ENCODE measurements around the gene ENOSF1. TPM values are rescaled to one million over a fixed set of nuclear protein-coding genes. Genes with fewer than 3 reads are reported as not detected.
A peak's percentile ranks its signal among the peaks of the same experiment; 100 is the strongest.

ENOSF1 gene
- total and polyA plus RNA-seq, 7 donors = 5.1 to 27.2 (median 6.1) TPM

DNA sequence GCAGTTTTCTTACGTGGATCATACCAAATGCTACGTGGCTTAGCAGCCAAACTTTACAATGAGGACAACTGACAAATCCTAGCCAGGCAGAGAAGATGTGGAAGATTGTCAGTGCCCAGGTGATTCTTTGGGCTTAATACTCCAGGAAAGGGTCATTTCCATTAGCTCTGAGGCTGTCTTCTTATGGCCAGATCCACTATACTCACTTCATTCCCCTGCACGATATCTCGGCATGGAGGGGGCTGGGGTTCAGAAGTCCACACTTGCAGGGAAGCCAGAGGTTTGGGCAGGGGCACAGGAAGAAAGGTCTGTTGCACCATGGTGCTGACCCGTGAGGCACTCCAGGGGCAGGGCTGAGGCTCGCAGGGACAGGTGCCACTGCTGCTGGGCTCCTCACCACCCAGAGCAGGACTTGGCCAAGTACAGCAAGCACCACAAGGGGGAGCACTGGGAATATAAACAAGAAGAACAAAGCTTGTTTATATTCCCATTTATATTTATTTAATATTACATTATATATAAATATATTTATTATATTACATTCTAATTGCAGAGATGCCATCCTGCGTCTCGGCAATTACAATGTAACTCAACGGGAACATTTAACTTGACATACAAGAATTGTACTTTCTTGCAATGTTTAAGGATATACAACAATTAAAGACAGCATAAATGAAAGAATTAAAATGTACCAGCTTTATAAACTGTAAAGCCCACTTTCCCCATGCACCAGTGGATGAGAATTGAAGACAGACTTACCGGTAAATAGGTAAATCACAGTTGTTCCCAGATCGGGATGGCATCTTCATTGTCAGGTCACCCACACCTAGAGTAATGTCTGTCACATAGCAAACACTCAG, 88.4 kb downstream of the ENOSF1 start:
- 62 to 65% (median 63%) methylated on average over 11 of the region's 11 CpGs for WGBS, 3 donors
- no peaks in the 10 kb centered on the region for H3K4me1 ChIP-seq
- peak; percentile 44 to 61 for DNase-seq

DNA sequence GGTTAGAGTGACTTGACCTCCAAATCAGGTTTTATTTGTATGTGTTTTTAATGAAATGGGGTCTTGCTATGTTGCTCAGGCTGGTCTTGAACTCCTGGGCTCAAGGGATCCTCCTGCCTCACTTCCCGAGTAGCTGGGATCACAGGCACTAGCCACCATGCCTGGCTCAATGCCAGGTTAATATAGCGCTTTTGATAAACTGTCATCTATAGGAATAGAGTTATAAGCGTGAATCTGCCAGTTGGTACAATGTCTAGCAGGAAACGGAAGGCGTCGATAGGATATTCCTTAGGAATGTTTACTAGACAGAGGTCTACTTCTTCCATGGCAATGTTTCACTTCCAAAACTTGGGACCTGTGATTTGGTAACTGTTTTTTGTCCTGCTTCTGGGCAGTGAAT, 90.1 kb downstream of the ENOSF1 start:
- intact Hi-C loops (cut with DNase I) = loop anchor here (2.0 to 10.0 kb wide), 2 partner anchors 213 to 217 kb away; no protein-coding TSS in a partner anchor
- no peaks in the 10 kb centered on the region for H3K36me3 ChIP-seq (ENCODE audit: insufficient read depth in 1 of 2, low read depth in 1 of 2)
- no peak overlapping the region for H3K4me3 ChIP-seq
- H3K4me1 ChIP-seq = no peaks in the 10 kb centered on the region
- WGBS, 3 donors = 76 to 81% (median 78%) methylated on average over 6 of the region's 6 CpGs
- no peak for DNase-seq
- ATAC-seq = no peak
- H3K27me3 ChIP-seq (ENCODE audit: insufficient read depth in 3 of 3, low read length in 2 of 3) = peaks cover 0 to 4% (median under 1%) of the 10 kb centered on the region in 3 donors
- H3K9me3 ChIP-seq = no peaks in the 10 kb centered on the region
- TF ChIP-seq, protein P1, sequence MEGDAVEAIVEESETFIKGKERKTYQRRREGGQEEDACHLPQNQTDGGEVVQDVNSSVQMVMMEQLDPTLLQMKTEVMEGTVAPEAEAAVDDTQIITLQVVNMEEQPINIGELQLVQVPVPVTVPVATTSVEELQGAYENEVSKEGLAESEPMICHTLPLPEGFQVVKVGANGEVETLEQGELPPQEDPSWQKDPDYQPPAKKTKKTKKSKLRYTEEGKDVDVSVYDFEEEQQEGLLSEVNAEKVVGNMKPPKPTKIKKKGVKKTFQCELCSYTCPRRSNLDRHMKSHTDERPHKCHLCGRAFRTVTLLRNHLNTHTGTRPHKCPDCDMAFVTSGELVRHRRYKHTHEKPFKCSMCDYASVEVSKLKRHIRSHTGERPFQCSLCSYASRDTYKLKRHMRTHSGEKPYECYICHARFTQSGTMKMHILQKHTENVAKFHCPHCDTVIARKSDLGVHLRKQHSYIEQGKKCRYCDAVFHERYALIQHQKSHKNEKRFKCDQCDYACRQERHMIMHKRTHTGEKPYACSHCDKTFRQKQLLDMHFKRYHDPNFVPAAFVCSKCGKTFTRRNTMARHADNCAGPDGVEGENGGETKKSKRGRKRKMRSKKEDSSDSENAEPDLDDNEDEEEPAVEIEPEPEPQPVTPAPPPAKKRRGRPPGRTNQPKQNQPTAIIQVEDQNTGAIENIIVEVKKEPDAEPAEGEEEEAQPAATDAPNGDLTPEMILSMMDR (IDR thresholded peaks at IDR 0.05) = no peak
- no peak overlapping the region for H3K27ac ChIP-seq

More for the DNA sequence above, 88.4 kb downstream of the ENOSF1 start:
- H3K36me3 ChIP-seq (ENCODE audit: insufficient read depth in 1 of 2, low read depth in 1 of 2) = no peaks in the 10 kb centered on the region
- TF ChIP-seq, protein P1 (IDR thresholded peaks at IDR 0.05) = peak; percentile 55
- peak in 2 of 4 donors; percentile 41 to 56 for ATAC-seq
- no peak overlapping the region for H3K4me3 ChIP-seq
- no peaks in the 10 kb centered on the region for H3K9me3 ChIP-seq
- H3K27ac ChIP-seq = no peak overlapping the region
- peaks cover 0 to 4% (median 2%) of the 10 kb centered on the region in 3 donors for H3K27me3 ChIP-seq (ENCODE audit: insufficient read depth in 3 of 3, low read length in 2 of 3)
- intact Hi-C loops (cut with DNase I) = loop anchor here (2.0 to 10.0 kb wide), 2 partner anchors 211 to 215 kb away; no protein-coding TSS in a partner anchor

DNA sequence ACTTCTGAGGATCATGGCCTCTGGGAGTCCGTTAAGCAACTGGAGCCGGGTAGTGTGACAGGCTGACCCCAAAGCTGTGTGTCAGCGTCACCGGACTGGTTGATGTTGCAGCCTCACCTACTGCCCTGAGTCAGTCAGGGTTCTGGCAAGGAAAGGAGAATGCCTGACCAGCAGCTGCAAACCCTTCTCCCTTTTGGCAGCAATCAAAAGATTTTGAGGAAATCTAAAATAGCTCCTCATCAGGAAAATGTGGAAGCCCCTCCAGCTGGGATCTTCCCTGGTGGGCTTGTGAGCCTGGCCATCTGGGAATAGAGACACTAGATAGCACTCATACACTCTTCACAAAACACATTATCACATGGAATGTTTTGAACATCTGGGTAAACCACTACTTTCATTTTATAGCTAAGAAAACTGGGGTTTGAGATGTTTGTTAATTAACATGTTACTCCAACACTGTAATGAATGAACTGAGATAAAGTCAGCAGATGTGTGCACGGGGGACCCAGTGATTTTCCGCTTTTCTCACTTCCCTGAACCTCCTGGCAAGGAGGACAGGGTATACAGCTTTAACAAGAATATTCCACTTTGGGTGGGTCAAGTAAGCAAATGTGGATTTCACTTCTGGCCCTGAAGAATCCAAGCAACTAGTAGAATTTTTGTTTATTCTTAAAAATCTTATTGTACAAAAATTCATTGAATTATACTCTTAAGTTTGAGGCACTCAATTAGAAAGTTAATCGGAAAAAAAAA, 91.0 kb downstream of the ENOSF1 start:
- ATAC-seq = no peak

More for the DNA sequence above, 91.0 kb downstream of the ENOSF1 start:
- Histone ChIP-seq H3K9me3 (no peaks in the 10 kb centered on the region), H3K36me3 (ENCODE audit: insufficient read depth in 1 of 2, low read depth in 1 of 2) (no peaks in the 10 kb centered on the region), H3K4me3 (no peak overlapping the region), H3K4me1 (no peaks in the 10 kb centered on the region), H3K27ac (no peak overlapping the region), H3K27me3 (ENCODE audit: insufficient read depth in 3 of 3, low read length in 2 of 3) (peaks cover 0 to 4% (median 0%) of the 10 kb centered on the region in 3 donors)
- TF ChIP-seq, protein P1 (IDR thresholded peaks at IDR 0.05) = no peak
- peak in 1 of 2 donors; percentile 49 for DNase-seq
- intact Hi-C loops (cut with DNase I) = loop anchor here (2.0 to 10.0 kb wide), 2 partner anchors 213 to 217 kb away; no protein-coding TSS in a partner anchor
- 22 to 30% (median 27%) methylated on average over 7 of the region's 7 CpGs for WGBS, 3 donors

Other genes starting within 250 kb of the ENOSF1 start
- gene COLEC12, start 211.9 kb downstream of the ENOSF1 start, total RNA-seq = 1 to 10 TPM; 3.4 to 6.4 (median 4.2) TPM
- 1 to 10 TPM in 2 of 3 donors, under 1 TPM in 1; 0.80 to 1.9 (median 1.2) TPM for gene COLEC12, start 211.9 kb downstream of the ENOSF1 start, polyA plus RNA-seq
- gene CETN1, start 132.2 kb downstream of the ENOSF1 start, total RNA-seq = not detected
- not detected for gene CETN1, start 132.2 kb downstream of the ENOSF1 start, polyA plus RNA-seq
- not detected for gene CLUL1, start 115.6 kb downstream of the ENOSF1 start, total RNA-seq
- not detected for gene CLUL1, start 115.6 kb downstream of the ENOSF1 start, polyA plus RNA-seq
- gene TYMS, start 55.0 kb downstream of the ENOSF1 start, total RNA-seq = under 1 TPM in 3 of 4 donors, not detected in 1; 0.26 to 0.65 (median 0.32) TPM
- under 1 TPM; 0.25 to 0.49 (median 0.31) TPM for gene TYMS, start 55.0 kb downstream of the ENOSF1 start, polyA plus RNA-seq
- gene YES1, start 99.6 kb upstream of the ENOSF1 start, total RNA-seq = 10 to 100 TPM; 12.2 to 29.5 (median 18.3) TPM
- 10 to 100 TPM in 2 of 3 donors, 1 to 10 TPM in 1; 8.7 to 14.6 (median 10.7) TPM for gene YES1, start 99.6 kb upstream of the ENOSF1 start, polyA plus RNA-seq
- gene ADCYAP1, start 192.2 kb upstream of the ENOSF1 start, total RNA-seq = under 1 TPM in 1 of 4 donors, not detected in 3; 0.21 TPM
- under 1 TPM; 0.03 to 0.07 (median 0.04) TPM for gene ADCYAP1, start 192.2 kb upstream of the ENOSF1 start, polyA plus RNA-seq

Measured in psoas muscle (tissue), 8 donors.